Hepatocyte (in vitro differentiated cells): ENCODE measurements around the gene PAEP. TPM values are rescaled to one million over a fixed set of nuclear protein-coding genes. Genes with fewer than 3 reads are reported as not detected.

Experiments
- DNase-seq: peaks from one replicate; pipeline ENCODE4 v3.0.0-alpha.2; 2016; ENCODE audit warnings: low spot score
- H2AFZ ChIP-seq: fragments of 200-600 bp; sonication (generic); 2 replicates; pipeline ENCODE4 v1.6.0; 2016; ENCODE audit warnings: antibody characterized with exemption, mild to moderate bottlenecking
- H3K27ac ChIP-seq: fragments of 200-600 bp; sonication (generic); 2 replicates; pipeline ENCODE4 v1.5.1; 2016; ENCODE audit warnings: mild to moderate bottlenecking
- H3K27me3 ChIP-seq: fragments of 200-600 bp; sonication (generic); 2 replicates; pipeline ENCODE4 v1.6.1; 2016
- H3K36me3 ChIP-seq: fragments of 200-600 bp; sonication (generic); replicated peaks from 2 replicates; pipeline ENCODE4 v1.5.1; 2016; ENCODE audit warnings: low read depth; ENCODE audit not compliant: insufficient read depth
- H3K4me1 ChIP-seq: fragments of 200-600 bp; sonication (generic); 2 replicates; pipeline ENCODE4 v1.5.1; 2016; ENCODE audit warnings: mild to moderate bottlenecking, moderate library complexity; ENCODE audit not compliant: insufficient read depth
- H3K4me2 ChIP-seq: fragments of 200-600 bp; sonication (generic); 2 replicates; pipeline ENCODE4 v1.6.0; 2016
- H3K4me3 ChIP-seq: fragments of 200-600 bp; sonication (generic); 2 replicates; pipeline ENCODE4 v1.5.1; 2016; ENCODE audit warnings: mild to moderate bottlenecking
- H3K79me2 ChIP-seq: fragments of 200-600 bp; sonication (generic); 2 replicates; pipeline ENCODE4 v1.6.0; 2017; ENCODE audit warnings: mild to moderate bottlenecking
- H3K9me2 ChIP-seq: fragments of 200-600 bp; sonication (generic); replicated peaks from 2 replicates; pipeline ENCODE4 v1.6.0; 2017; ENCODE audit warnings: mild to moderate bottlenecking; ENCODE audit not compliant: insufficient read depth
- H3K9me3 ChIP-seq: fragments of 200-600 bp; sonication (generic); 2 replicates; pipeline ENCODE4 v1.5.1; 2016; ENCODE audit warnings: low read depth, mild to moderate bottlenecking
- H4K20me1 ChIP-seq: fragments of 200-600 bp; sonication (generic); 2 replicates; pipeline ENCODE4 v1.6.0; 2016; ENCODE audit warnings: mild to moderate bottlenecking; ENCODE audit not compliant: insufficient read depth, poor library complexity, severe bottlenecking
- CTCF ChIP-seq: fragments of 200-600 bp; sonication (generic); IDR thresholded peaks from 2 replicates; pipeline ENCODE4 v1.5.1; 2016; ENCODE audit warnings: antibody characterized with exemption, mild to moderate bottlenecking; ENCODE audit not compliant: poor library complexity
- EZH2 ChIP-seq: fragments of 200-600 bp; sonication (generic); IDR thresholded peaks from 2 replicates; pipeline ENCODE4 v1.6.1; 2016; ENCODE audit warnings: antibody characterized with exemption, mild to moderate bottlenecking, borderline replicate concordance
- EZH2phosphoT487 ChIP-seq: fragments of 200-600 bp; sonication (generic); IDR thresholded peaks from one replicate; pipeline ENCODE4 v1.6.1; 2018; ENCODE audit warnings: antibody characterized with exemption, mild to moderate bottlenecking, low read depth, moderate library complexity; ENCODE audit not compliant: unreplicated experiment, severe bottlenecking
- WGBS: methylation state at CpG from one replicate; pipeline ENCODE4 v1.1.6; 2016; ENCODE audit warnings: low lambda C conversion rate; ENCODE audit errors: missing lambda C conversion rate; 5-methylcytosine and 5-hydroxymethylcytosine counted together
- polyA plus RNA-seq: library from polyadenylated mRNA; unstranded; fragments of >200 nt; fragmentation: Nextera tagmentation; extraction: Ambion mirVana; gene quantifications from 2 replicates; pipeline ENCODE4 v1.2.1, GENCODE V29; 2016
- total RNA-seq: library from RNA; depleted of rRNA; stranded (reverse); fragments of >200 nt; gene quantifications from 2 replicates; pipeline ENCODE4 v1.2.3, GENCODE V29; 2014

The PAEP gene
- total and polyA plus RNA-seq, 2 experiments from 2014 or later = not detected

DNA sequence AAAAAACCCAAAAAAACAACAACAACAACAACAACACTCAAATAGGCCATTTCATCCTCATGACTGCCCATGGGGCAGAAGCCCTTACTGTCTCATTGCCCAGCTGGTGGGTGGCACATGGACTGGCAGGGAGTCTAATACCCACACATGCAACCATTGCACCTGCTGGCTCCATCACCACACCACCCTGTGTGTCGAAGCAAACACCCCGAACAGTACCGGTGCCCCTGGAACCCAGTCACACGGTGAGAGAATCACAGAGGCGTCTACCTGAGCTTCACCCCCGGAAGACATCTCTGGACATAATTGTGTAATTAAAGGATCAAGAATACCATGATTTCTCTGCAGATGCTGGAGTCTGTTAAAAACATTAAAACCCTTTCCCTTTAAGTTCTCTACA lies 6.5 kb downstream of the PAEP start:
- no peak overlapping the region for H3K4me3 ChIP-seq
- H3K79me2 ChIP-seq = no peaks in the 10 kb centered on the region
- no peaks in the 10 kb centered on the region for H4K20me1 ChIP-seq
- no peaks in the 10 kb centered on the region for H3K27me3 ChIP-seq
- no peak overlapping the region for H3K27ac ChIP-seq
- no peak overlapping the region for H2AFZ ChIP-seq
- no peaks in the 10 kb centered on the region for H3K9me2 ChIP-seq
- no peaks in the 10 kb centered on the region for H3K4me1 ChIP-seq
- WGBS = 96% methylated on average over 6 of the region's 6 CpGs
- no peak for DNase-seq
- no peaks in the 10 kb centered on the region for H3K36me3 ChIP-seq
- no peak overlapping the region for H3K4me2 ChIP-seq
- TF ChIP-seq CTCF (no peak), EZH2 (no peak), EZH2phosphoT487 (no peak)
- no peaks in the 10 kb centered on the region for H3K9me3 ChIP-seq

GRCh38 chr9:135570456-135570855 lies 8.9 kb downstream of the PAEP start:
- no peaks in the 10 kb centered on the region for H3K27me3 ChIP-seq
- DNase-seq = no peak
- H3K4me3 ChIP-seq = no peak overlapping the region
- H4K20me1 ChIP-seq = no peaks in the 10 kb centered on the region
- 32% methylated on average over 3 of the region's 3 CpGs for WGBS
- H3K9me2 ChIP-seq = no peaks in the 10 kb centered on the region
- H3K9me3 ChIP-seq = no peaks in the 10 kb centered on the region
- no peak overlapping the region for H3K27ac ChIP-seq
- H3K36me3 ChIP-seq = no peaks in the 10 kb centered on the region
- H3K4me1 ChIP-seq = no peaks in the 10 kb centered on the region
- no peaks in the 10 kb centered on the region for H3K79me2 ChIP-seq
- no peak overlapping the region for H2AFZ ChIP-seq
- H3K4me2 ChIP-seq = no peak overlapping the region
- TF ChIP-seq CTCF = no peak
- no peak for TF ChIP-seq EZH2
- no peak for TF ChIP-seq EZH2phosphoT487

DNA sequence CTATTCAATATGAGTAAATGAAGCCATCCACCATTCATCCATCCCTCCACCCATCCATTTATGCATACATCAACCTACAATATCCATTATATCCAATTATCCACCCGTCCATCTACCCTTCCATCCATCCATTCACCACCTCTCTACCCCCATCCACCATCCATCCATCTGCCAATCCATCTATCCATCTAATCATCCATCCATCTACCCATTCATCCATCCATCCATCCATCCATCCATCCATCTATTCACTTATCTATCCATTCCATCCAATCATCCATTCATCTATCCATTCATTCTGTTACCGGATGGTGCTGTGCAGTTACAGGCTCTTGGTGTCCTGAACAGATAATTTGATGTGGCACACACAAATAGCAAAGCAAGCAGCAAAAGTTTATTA lies 10.7 kb downstream of the PAEP start:
- no peak overlapping the region for H3K27ac ChIP-seq
- no peak for TF ChIP-seq EZH2
- no peak for TF ChIP-seq CTCF
- TF ChIP-seq EZH2phosphoT487 = no peak
- no peak overlapping the region for H2AFZ ChIP-seq
- H3K79me2 ChIP-seq = no peaks in the 10 kb centered on the region
- H3K4me1 ChIP-seq = no peaks in the 10 kb centered on the region
- H3K36me3 ChIP-seq = no peaks in the 10 kb centered on the region
- H3K4me3 ChIP-seq = no peak overlapping the region
- no peaks in the 10 kb centered on the region for H4K20me1 ChIP-seq
- no peaks in the 10 kb centered on the region for H3K9me2 ChIP-seq
- H3K27me3 ChIP-seq = no peaks in the 10 kb centered on the region
- WGBS = 71% methylated on average over 2 of the region's 2 CpGs
- no peak overlapping the region for H3K4me2 ChIP-seq
- no peaks in the 10 kb centered on the region for H3K9me3 ChIP-seq
- no peak for DNase-seq

DNA sequence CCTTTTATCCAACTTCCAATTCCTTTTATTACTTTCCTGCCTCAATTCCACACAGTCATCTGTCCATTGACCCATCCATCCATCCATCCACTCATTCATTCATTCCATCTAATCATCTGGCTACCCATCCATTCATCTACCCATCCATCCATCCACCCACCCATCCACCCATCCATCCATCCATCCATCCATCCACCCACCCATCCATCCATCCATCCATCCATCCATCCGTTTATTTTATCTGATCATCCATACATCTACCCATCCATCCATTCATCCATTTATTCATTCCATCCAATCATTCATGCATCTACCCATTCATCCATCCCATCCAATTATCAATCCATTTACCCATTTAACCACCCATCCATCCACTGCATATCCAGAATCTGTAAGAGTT lies 11.6 kb downstream of the PAEP start:
- Histone ChIP-seq H3K79me2 (no peaks in the 10 kb centered on the region), H3K27me3 (no peaks in the 10 kb centered on the region), H3K36me3 (no peaks in the 10 kb centered on the region), H3K27ac (no peak overlapping the region), H3K9me2 (no peaks in the 10 kb centered on the region), H3K4me3 (no peak overlapping the region), H3K4me2 (no peak overlapping the region), H4K20me1 (no peaks in the 10 kb centered on the region), H3K9me3 (no peaks in the 10 kb centered on the region), H2AFZ (no peak overlapping the region), H3K4me1 (no peaks in the 10 kb centered on the region)
- no peak for DNase-seq
- 73% methylated on average over 1 of the region's 1 CpG for WGBS
- TF ChIP-seq CTCF (no peak), EZH2phosphoT487 (no peak), EZH2 (no peak)
